ENCODE measurements around the gene CTNNA2. TPM values are rescaled to one million over a fixed set of nuclear protein-coding genes. Genes with fewer than 3 reads are reported as not detected.

The CTNNA2 gene
- total RNA-seq, 1 donor from 2014 or later, result 3.5 TPM

GRCh38 chr2:79936715-79937114, 423.9 kb downstream of the CTNNA2 start:
- Histone ChIP-seq H3K27me3 (ENCODE audit: control insufficient read depth, insufficient read depth, low read length) (no peaks in the 10 kb centered on the region), H3K36me3 (ENCODE audit: control insufficient read depth, insufficient read depth, low read length) (no peaks in the 10 kb centered on the region), H3K4me3 (ENCODE audit: low read depth, low read length) (no peak overlapping the region)
- no peak for DNase-seq (ENCODE audit: low read depth)
- no peak for TF ChIP-seq CTCF (IDR thresholded peaks at IDR 0.05; ENCODE audit: insufficient read depth, low read length, poor library complexity, severe bottlenecking)

- TF ChIP-seq CTCF (IDR thresholded peaks at IDR 0.05; ENCODE audit: insufficient read depth, low read length, poor library complexity, severe bottlenecking), result no peak
Observed at GRCh38 chr2:79938648-79939047, 425.8 kb downstream of the CTNNA2 start.

GRCh38 chr2:79940364-79940763, 427.5 kb downstream of the CTNNA2 start:
- no peak overlapping the region for H3K4me3 ChIP-seq (ENCODE audit: low read depth, low read length)
- DNase-seq (ENCODE audit: low read depth), result no peak
- no peaks in the 10 kb centered on the region for H3K36me3 ChIP-seq (ENCODE audit: control insufficient read depth, insufficient read depth, low read length)
- no peaks in the 10 kb centered on the region for H3K27me3 ChIP-seq (ENCODE audit: control insufficient read depth, insufficient read depth, low read length)
- TF ChIP-seq CTCF (IDR thresholded peaks at IDR 0.05; ENCODE audit: insufficient read depth, low read length, poor library complexity, severe bottlenecking), result no peak

More at GRCh38 chr2:79938648-79939047, 425.8 kb downstream of the CTNNA2 start:
- DNase-seq (ENCODE audit: low read depth), result no peak
- no peaks in the 10 kb centered on the region for H3K27me3 ChIP-seq (ENCODE audit: control insufficient read depth, insufficient read depth, low read length)
- no peak overlapping the region for H3K4me3 ChIP-seq (ENCODE audit: low read depth, low read length)
- H3K36me3 ChIP-seq (ENCODE audit: control insufficient read depth, insufficient read depth, low read length), result no peaks in the 10 kb centered on the region

- no peak for TF ChIP-seq CTCF (IDR thresholded peaks at IDR 0.05; ENCODE audit: insufficient read depth, low read length, poor library complexity, severe bottlenecking)
- Histone ChIP-seq H3K27me3 (ENCODE audit: control insufficient read depth, insufficient read depth, low read length) (no peaks in the 10 kb centered on the region), H3K4me3 (ENCODE audit: low read depth, low read length) (no peak overlapping the region), H3K36me3 (ENCODE audit: control insufficient read depth, insufficient read depth, low read length) (no peaks in the 10 kb centered on the region)
- DNase-seq (ENCODE audit: low read depth), result no peak
Observed at GRCh38 chr2:79941179-79941578, 428.3 kb downstream of the CTNNA2 start.

GRCh38 chr2:79944205-79944604, 431.4 kb downstream of the CTNNA2 start:
- DNase-seq (ENCODE audit: low read depth), result no peak
- Histone ChIP-seq H3K4me3 (ENCODE audit: low read depth, low read length) (no peak overlapping the region), H3K27me3 (ENCODE audit: control insufficient read depth, insufficient read depth, low read length) (no peaks in the 10 kb centered on the region), H3K36me3 (ENCODE audit: control insufficient read depth, insufficient read depth, low read length) (no peaks in the 10 kb centered on the region)
- no peak for TF ChIP-seq CTCF (IDR thresholded peaks at IDR 0.05; ENCODE audit: insufficient read depth, low read length, poor library complexity, severe bottlenecking)

- no peaks in the 10 kb centered on the region for H3K27me3 ChIP-seq (ENCODE audit: control insufficient read depth, insufficient read depth, low read length)
- no peak overlapping the region for H3K4me3 ChIP-seq (ENCODE audit: low read depth, low read length)
- no peak for DNase-seq (ENCODE audit: low read depth)
- TF ChIP-seq CTCF (IDR thresholded peaks at IDR 0.05; ENCODE audit: insufficient read depth, low read length, poor library complexity, severe bottlenecking), result no peak
- no peaks in the 10 kb centered on the region for H3K36me3 ChIP-seq (ENCODE audit: control insufficient read depth, insufficient read depth, low read length)
Observed at GRCh38 chr2:79945653-79946445, 433.0 kb downstream of the CTNNA2 start.
